ENCODE measurements around the gene PDE6H. TPM values are rescaled to one million over a fixed set of nuclear protein-coding genes. Genes with fewer than 3 reads are reported as not detected.

The PDE6H gene
- total and polyA plus RNA-seq, 2 experiments from 2014 or later = not detected

- H3K36me3 ChIP-seq = no peaks in the 10 kb centered on the region
- H3K4me1 ChIP-seq (ENCODE audit: low read depth) = no peaks in the 10 kb centered on the region
- no peaks in the 10 kb centered on the region for H3K27me3 ChIP-seq
- TF ChIP-seq, protein P1, sequence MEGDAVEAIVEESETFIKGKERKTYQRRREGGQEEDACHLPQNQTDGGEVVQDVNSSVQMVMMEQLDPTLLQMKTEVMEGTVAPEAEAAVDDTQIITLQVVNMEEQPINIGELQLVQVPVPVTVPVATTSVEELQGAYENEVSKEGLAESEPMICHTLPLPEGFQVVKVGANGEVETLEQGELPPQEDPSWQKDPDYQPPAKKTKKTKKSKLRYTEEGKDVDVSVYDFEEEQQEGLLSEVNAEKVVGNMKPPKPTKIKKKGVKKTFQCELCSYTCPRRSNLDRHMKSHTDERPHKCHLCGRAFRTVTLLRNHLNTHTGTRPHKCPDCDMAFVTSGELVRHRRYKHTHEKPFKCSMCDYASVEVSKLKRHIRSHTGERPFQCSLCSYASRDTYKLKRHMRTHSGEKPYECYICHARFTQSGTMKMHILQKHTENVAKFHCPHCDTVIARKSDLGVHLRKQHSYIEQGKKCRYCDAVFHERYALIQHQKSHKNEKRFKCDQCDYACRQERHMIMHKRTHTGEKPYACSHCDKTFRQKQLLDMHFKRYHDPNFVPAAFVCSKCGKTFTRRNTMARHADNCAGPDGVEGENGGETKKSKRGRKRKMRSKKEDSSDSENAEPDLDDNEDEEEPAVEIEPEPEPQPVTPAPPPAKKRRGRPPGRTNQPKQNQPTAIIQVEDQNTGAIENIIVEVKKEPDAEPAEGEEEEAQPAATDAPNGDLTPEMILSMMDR (IDR thresholded peaks at IDR 0.05; ENCODE audit: low read depth, low read length) = no peak
- no peak overlapping the region for H3K4me3 ChIP-seq
- DNase-seq (ENCODE audit: low read depth in 1 of 2, low spot score in 1 of 2) = no peak
- no peak overlapping the region for H3K27ac ChIP-seq
- no peaks in the 10 kb centered on the region for H3K9me3 ChIP-seq (ENCODE audit: low read depth)
Measured at GRCh38 chr12:15013634-15014179, 40.9 kb downstream of the PDE6H start.

DNA sequence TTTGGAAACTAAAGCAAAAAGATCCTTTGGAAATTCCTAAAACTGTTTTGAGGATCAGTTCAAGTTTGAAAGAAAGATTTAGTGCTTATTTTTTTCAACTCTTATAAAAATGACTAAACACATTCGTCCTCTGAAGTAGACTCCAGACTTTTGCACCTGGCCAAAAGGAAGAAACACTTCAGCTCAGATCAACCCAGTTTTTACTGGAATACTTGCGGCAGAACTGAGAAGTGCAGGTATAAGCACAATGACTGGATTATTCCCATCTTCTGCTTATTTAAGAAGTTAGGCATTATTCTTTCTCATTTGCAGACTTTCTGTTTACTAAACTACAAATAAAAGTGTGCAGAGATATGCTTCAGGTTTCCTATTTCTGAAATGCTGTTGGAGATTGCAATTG, 41.9 kb downstream of the PDE6H start:
- Histone ChIP-seq H3K36me3 (no peaks in the 10 kb centered on the region), H3K27me3 (no peaks in the 10 kb centered on the region), H3K4me3 (no peak overlapping the region), H3K9me3 (ENCODE audit: low read depth) (no peaks in the 10 kb centered on the region), H3K4me1 (ENCODE audit: low read depth) (no peaks in the 10 kb centered on the region), H3K27ac (no peak overlapping the region)
- TF ChIP-seq, protein P1 (IDR thresholded peaks at IDR 0.05; ENCODE audit: low read depth, low read length) = no peak
- DNase-seq (ENCODE audit: low read depth in 1 of 2, low spot score in 1 of 2) = no peak

DNA sequence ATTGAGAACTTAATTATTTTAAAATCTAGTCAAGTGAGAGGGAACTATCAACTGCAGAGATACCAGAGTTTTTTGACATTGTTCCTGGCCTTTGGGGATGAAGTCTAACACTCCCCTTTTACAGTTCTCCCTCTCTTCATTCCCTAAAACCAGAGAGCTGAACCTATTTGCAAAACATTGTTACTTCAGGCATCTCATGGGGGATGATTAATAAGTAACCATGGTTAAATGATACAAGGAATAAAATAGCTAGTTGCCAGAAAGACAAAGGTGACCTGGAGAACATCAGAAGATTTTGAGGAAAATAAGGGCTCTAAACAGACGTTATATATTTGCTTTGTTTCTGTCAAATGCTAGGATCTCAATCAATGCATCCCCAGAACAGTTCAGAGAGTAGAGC, 42.3 kb downstream of the PDE6H start:
- Histone ChIP-seq H3K36me3 (no peaks in the 10 kb centered on the region), H3K4me1 (ENCODE audit: low read depth) (no peaks in the 10 kb centered on the region), H3K27ac (no peak overlapping the region), H3K9me3 (ENCODE audit: low read depth) (no peaks in the 10 kb centered on the region), H3K27me3 (no peaks in the 10 kb centered on the region), H3K4me3 (no peak overlapping the region)
- DNase-seq (ENCODE audit: low read depth in 1 of 2, low spot score in 1 of 2) = no peak
- TF ChIP-seq, protein P1 (IDR thresholded peaks at IDR 0.05; ENCODE audit: low read depth, low read length) = no peak

- no peak for DNase-seq (ENCODE audit: low read depth in 1 of 2, low spot score in 1 of 2)
- TF ChIP-seq, protein P1 (IDR thresholded peaks at IDR 0.05; ENCODE audit: low read depth, low read length) = no peak
- Histone ChIP-seq H3K27me3 (no peaks in the 10 kb centered on the region), H3K4me1 (ENCODE audit: low read depth) (no peaks in the 10 kb centered on the region), H3K36me3 (no peaks in the 10 kb centered on the region), H3K9me3 (ENCODE audit: low read depth) (no peaks in the 10 kb centered on the region), H3K27ac (no peak overlapping the region), H3K4me3 (no peak overlapping the region)
Measured at GRCh38 chr12:15020156-15020555, 47.3 kb downstream of the PDE6H start.

Other genes starting within 250 kb of the PDE6H start
- gene WBP11, start 169.6 kb upstream of the PDE6H start, total RNA-seq = 24.5 and 28.2 TPM in 2 replicates
- 67.7 and 80.8 TPM in 2 replicates for gene WBP11, start 169.6 kb upstream of the PDE6H start, polyA plus RNA-seq
- gene C12orf60, start 169.4 kb upstream of the PDE6H start, total RNA-seq = 0.56 and 1.0 TPM in 2 replicates
- gene C12orf60, start 169.4 kb upstream of the PDE6H start, polyA plus RNA-seq = 1.7 and 3.2 TPM in 2 replicates
- not detected in 2 replicates for gene SMCO3, start 158.9 kb upstream of the PDE6H start, total RNA-seq
- 0.16 and 0.22 TPM in 2 replicates for gene SMCO3, start 158.9 kb upstream of the PDE6H start, polyA plus RNA-seq
- not detected in 2 replicates for gene ART4, start 129.5 kb upstream of the PDE6H start, total RNA-seq
- 0.24 TPM in 1 of 2 replicates, not detected in the other for gene ART4, start 129.5 kb upstream of the PDE6H start, polyA plus RNA-seq
- 1.4 TPM in 1 of 2 replicates, not detected in the other for gene MGP, start 87.2 kb upstream of the PDE6H start, total RNA-seq
- 1.1 TPM in 1 of 2 replicates, not detected in the other for gene MGP, start 87.2 kb upstream of the PDE6H start, polyA plus RNA-seq
- gene ERP27, start 34.5 kb upstream of the PDE6H start, total RNA-seq = not detected in 2 replicates
- not detected in 2 replicates for gene ERP27, start 34.5 kb upstream of the PDE6H start, polyA plus RNA-seq
- gene ARHGDIB, start 11.4 kb upstream of the PDE6H start, total RNA-seq = 3.8 and 8.2 TPM in 2 replicates
- 6.5 and 6.7 TPM in 2 replicates for gene ARHGDIB, start 11.4 kb upstream of the PDE6H start, polyA plus RNA-seq
- gene RERG, start 248.4 kb downstream of the PDE6H start, total RNA-seq = 12.3 and 14.8 TPM in 2 replicates
- gene RERG, start 248.4 kb downstream of the PDE6H start, polyA plus RNA-seq = 6.5 and 14.6 TPM in 2 replicates

All from cardiac muscle cell (in vitro differentiated cells and primary cell).